BJ (cell line): ENCODE results near the gene ZFYVE16. TPM values are rescaled to one million over a fixed set of nuclear protein-coding genes. Genes with fewer than 3 reads are reported as not detected.

Experiments
- CTCF ChIA-PET: fragments of 350-600 bp; formaldehyde crosslinking; extraction: SDS; loops from one replicate; lab custom pipeline; 2021; ENCODE audit warnings: antibody characterized with exemption, inconsistent platforms; lab: Yijun Ruan, JAX
- POLR2A ChIA-PET: fragments of 300-600 bp; sonication (Branson Sonifier 250); formaldehyde crosslinking; extraction: SDS; loops from one replicate; lab custom pipeline; 2021; ENCODE audit warnings: antibody characterized with exemption; lab: Charles Lee
- DNase-seq: peaks from one replicate; pipeline ENCODE4 v3.0.0-alpha.2; 2011; ENCODE audit warnings: low read depth
- H3K27me3 ChIP-seq: 2 replicates; pipeline ENCODE4 v1.6.0; 2011; ENCODE audit warnings: low read length; ENCODE audit not compliant: control insufficient read depth, insufficient read depth
- H3K36me3 ChIP-seq: 2 replicates; pipeline ENCODE4 v1.5.1; 2011; ENCODE audit warnings: low read length; ENCODE audit not compliant: control insufficient read depth, insufficient read depth
- H3K4me3 ChIP-seq: 2 replicates; pipeline ENCODE4 v1.5.1; 2011; ENCODE audit warnings: low read depth, mild to moderate bottlenecking, control low read depth, low read length
- polyA minus RNA-seq: library from RNA; depleted of rRNA, polyadenylated mRNA; stranded (reverse); fragments of >200 nt; gene quantifications from 2 replicates; pipeline ENCODE4 v1.2.3, GENCODE V29; 2011; rRNA and poly(A)+ RNA removed
- polyA plus RNA-seq: library from polyadenylated mRNA; depleted of rRNA; stranded (reverse); fragments of >200 nt; gene quantifications from 2 replicates; pipeline ENCODE4 v1.2.3, GENCODE V29; 2011; rRNA removed
- TF ChIP-seq, protein P1 (sequence below): IDR thresholded peaks from 2 replicates; pipeline ENCODE4 v1.5.1; 2011; ENCODE audit warnings: low read depth, mild to moderate bottlenecking, control low read depth, inconsistent platforms, low read length, moderate library complexity; ENCODE audit not compliant: insufficient read depth

The ZFYVE16 gene
- polyA plus RNA-seq (4.9 and 10.1 TPM in 2 replicates), polyA minus RNA-seq (5.5 and 7.3 TPM in 2 replicates)

- Histone ChIP-seq H3K36me3 (no peaks in the 10 kb centered on the region), H3K27me3 (no peaks in the 10 kb centered on the region), H3K4me3 (peak within 1 kb of the TSS; percentile 95)
- ChIA-PET CTCF (interaction anchor here (1.0 kb wide), 2 partner anchors 9 to 36 kb away, joined by 3 to 4 read pairs; no protein-coding TSS in a partner anchor), POLR2A (interaction anchor here (0.5 to 0.9 kb wide), 3 partner anchors 250 to 894 kb away, joined by 3 to 5 read pairs (median 4); partner anchors contain the start of gene HOMER1)
- TF ChIP-seq, protein P1, sequence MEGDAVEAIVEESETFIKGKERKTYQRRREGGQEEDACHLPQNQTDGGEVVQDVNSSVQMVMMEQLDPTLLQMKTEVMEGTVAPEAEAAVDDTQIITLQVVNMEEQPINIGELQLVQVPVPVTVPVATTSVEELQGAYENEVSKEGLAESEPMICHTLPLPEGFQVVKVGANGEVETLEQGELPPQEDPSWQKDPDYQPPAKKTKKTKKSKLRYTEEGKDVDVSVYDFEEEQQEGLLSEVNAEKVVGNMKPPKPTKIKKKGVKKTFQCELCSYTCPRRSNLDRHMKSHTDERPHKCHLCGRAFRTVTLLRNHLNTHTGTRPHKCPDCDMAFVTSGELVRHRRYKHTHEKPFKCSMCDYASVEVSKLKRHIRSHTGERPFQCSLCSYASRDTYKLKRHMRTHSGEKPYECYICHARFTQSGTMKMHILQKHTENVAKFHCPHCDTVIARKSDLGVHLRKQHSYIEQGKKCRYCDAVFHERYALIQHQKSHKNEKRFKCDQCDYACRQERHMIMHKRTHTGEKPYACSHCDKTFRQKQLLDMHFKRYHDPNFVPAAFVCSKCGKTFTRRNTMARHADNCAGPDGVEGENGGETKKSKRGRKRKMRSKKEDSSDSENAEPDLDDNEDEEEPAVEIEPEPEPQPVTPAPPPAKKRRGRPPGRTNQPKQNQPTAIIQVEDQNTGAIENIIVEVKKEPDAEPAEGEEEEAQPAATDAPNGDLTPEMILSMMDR = peak; percentile 52
- peak; percentile 86 for DNase-seq
These were observed at the start of gene ZFYVE16 for GRCh38 chr5:80407735-80408483. Gene ZFYVE16, plus strand, starts transcription at chr5:80408064. Its CDS starts 26,084 bp downstream, at chr5:80434148.

DNA sequence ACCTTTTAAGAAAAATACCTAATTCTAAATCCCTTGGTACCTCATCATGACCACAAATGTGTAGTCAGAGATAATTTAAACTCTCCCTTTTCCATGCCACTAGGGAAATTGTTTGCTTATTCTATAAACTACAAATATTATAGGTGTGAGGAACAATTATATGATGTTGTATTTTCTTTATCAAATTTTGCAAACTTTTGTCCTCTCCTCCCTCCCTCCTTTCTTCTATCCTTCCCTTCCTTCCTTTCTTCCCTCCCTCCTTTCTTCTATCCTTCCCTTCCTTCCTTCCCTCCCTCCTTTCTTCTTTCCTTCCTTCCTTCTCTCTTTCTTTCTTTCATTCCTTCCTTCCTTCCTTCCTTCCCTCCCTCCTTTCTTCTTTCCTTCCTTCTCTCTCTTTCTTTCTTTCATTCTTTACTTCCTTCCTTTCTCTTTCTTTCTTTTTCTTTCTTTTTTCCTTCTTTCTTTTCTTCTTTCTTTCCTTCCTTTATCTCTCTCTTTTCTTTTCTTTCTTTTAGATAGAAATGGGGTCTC is 46.9 kb upstream of the ZFYVE16 start:
- no peaks in the 10 kb centered on the region for H3K27me3 ChIP-seq
- H3K4me3 ChIP-seq = no peak overlapping the region
- TF ChIP-seq, protein P1 = no peak
- DNase-seq = no peak
- ChIA-PET CTCF (no interaction called here), POLR2A (no interaction called here)
- no peaks in the 10 kb centered on the region for H3K36me3 ChIP-seq

- ChIA-PET POLR2A (no interaction called here), CTCF (interaction anchor here (1.2 kb wide), 1 partner anchor 57 kb away, joined by 3 read pairs; no protein-coding TSS in a partner anchor)
- no peak for DNase-seq
- TF ChIP-seq, protein P1 = no peak
- no peak overlapping the region for H3K4me3 ChIP-seq
- 0 out of 2 replicates have a peak, but pooled peaks cover 1% of the 10 kb centered on the region for H3K27me3 ChIP-seq
- no peaks in the 10 kb centered on the region for H3K36me3 ChIP-seq
These were observed 43.0 kb upstream of the ZFYVE16 start for GRCh38 chr5:80364892-80365291.

- TF ChIP-seq, protein P1 = no peak
- Histone ChIP-seq H3K27me3 (0 out of 2 replicates have a peak, but pooled peaks cover 1% of the 10 kb centered on the region), H3K4me3 (no peak overlapping the region), H3K36me3 (no peaks in the 10 kb centered on the region)
- CTCF ChIA-PET = interaction anchor here (1.0 kb wide), 1 partner anchor 14 kb away, joined by 4 read pairs; no protein-coding TSS in a partner anchor
- POLR2A ChIA-PET = no interaction called here
- no peak for DNase-seq
These were observed 39.0 kb upstream of the ZFYVE16 start for GRCh38 chr5:80368661-80369480.

GRCh38 chr5:80369521-80369920 is 38.3 kb upstream of the ZFYVE16 start:
- no peak for DNase-seq
- no peak overlapping the region for H3K4me3 ChIP-seq
- H3K36me3 ChIP-seq = no peaks in the 10 kb centered on the region
- CTCF ChIA-PET = interaction anchor here (1.0 kb wide), 1 partner anchor 13 kb away, joined by 4 read pairs; no protein-coding TSS in a partner anchor
- TF ChIP-seq, protein P1 = no peak
- POLR2A ChIA-PET = no interaction called here
- 0 out of 2 replicates have a peak, but pooled peaks cover 1% of the 10 kb centered on the region for H3K27me3 ChIP-seq
